ENCODE measurements around the gene TMEM178B.

DNA sequence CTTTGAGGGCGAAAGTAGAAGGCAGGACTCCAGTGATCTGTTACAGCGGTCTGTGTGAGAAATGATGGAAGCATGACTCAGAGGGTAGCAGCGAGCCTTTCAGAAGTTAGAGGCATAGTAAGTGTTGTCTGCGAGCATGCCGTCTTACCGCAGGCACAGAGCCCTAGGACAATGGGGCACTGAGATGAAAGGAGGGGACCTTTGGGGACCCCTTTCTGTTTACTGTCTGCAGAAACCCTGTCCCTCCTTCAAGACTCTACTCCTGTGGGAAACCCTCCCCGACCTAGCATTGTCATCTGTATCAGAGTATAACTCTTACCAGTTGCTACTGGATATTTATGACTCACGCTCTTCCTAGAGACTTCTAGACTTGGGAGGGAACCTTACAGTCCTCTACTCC lies 390.1 kb downstream of the TMEM178B start:
- TF ChIP-seq, protein P1, sequence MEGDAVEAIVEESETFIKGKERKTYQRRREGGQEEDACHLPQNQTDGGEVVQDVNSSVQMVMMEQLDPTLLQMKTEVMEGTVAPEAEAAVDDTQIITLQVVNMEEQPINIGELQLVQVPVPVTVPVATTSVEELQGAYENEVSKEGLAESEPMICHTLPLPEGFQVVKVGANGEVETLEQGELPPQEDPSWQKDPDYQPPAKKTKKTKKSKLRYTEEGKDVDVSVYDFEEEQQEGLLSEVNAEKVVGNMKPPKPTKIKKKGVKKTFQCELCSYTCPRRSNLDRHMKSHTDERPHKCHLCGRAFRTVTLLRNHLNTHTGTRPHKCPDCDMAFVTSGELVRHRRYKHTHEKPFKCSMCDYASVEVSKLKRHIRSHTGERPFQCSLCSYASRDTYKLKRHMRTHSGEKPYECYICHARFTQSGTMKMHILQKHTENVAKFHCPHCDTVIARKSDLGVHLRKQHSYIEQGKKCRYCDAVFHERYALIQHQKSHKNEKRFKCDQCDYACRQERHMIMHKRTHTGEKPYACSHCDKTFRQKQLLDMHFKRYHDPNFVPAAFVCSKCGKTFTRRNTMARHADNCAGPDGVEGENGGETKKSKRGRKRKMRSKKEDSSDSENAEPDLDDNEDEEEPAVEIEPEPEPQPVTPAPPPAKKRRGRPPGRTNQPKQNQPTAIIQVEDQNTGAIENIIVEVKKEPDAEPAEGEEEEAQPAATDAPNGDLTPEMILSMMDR (IDR thresholded peaks at IDR 0.05; ENCODE audit: poor library complexity, severe bottlenecking), result no peak
- TF ChIP-seq MXI1 (conservative IDR thresholded peaks at IDR 0.05; ENCODE audit: poor library complexity, severe bottlenecking), result no peak
- TF ChIP-seq EZH2 (IDR thresholded peaks at IDR 0.05; ENCODE audit: borderline replicate concordance, insufficient read depth, low read length, poor library complexity, severe bottlenecking), result no peak
- TF ChIP-seq EP300 (conservative IDR thresholded peaks at IDR 0.05; ENCODE audit: poor library complexity, severe bottlenecking), result no peak
- no peak for TF ChIP-seq POLR2AphosphoS5 (IDR thresholded peaks at IDR 0.05)
- no peak for TF ChIP-seq TAF1 (IDR thresholded peaks at IDR 0.05; ENCODE audit: low read depth)

Measured in neural cell (in vitro differentiated cells).